NCI-H1694 treated with DMSO at 0.1 percent for 48 hours (cell line): ENCODE measurements around the gene EVC.
A peak's percentile ranks its signal among the peaks of the same experiment; 100 is the strongest.

Source experiments
- DNase-seq: peaks from one replicate; lab custom pipeline; 2025; lab: John Stamatoyannopoulos, UW

The EVC gene

DNA sequence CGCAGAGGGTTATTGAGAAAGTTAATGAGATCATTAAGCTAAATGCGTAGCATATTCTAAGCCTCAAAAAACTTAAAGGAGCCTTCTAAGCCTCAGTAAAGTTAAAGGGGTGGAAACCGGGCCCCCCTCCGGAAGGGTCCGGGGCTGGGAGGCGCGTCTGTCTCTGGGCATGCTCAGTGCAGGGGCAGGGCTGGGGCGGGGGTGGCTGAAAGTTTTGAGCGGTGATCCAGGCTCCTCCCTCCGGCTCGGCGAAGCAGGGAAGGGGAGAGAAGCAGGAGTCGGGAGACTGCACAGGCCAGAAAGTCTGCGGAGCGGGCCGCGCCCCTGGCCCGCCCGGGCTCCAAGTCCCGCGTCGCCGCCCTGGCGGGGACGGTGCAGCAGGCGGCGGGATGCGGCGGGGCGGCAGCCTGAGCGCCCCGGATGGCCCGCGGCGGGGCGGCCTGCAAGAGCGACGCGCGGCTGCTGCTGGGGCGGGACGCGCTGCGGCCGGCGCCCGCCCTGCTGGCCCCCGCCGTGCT, at the start of gene EVC:
TSS of gene EVC (plus strand) at position 241 of the 518 bp plus-strand sequence. CDS start at position 421, 180 bp downstream.
- peak; percentile 4 for DNase-seq

GRCh38 chr4:5661237-5661636, 49.8 kb upstream of the EVC start:
- DNase-seq: no peak

DNA sequence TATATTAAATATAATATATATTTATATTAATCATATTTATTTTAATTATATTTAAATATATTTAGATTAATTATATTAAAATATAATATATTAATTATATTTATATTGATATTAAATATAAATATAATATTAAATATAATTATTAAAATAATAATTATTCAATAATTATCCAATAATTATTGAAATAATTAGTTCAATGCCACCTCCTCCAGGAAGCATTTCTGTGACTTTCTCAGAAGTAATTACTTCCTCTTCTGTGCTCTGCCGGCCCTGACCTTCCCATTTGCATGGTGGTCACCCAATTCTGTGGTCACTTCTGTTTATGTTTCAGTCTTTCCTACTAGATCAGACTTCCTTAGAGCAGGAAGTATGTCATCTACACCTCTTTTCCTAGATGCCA, 48.4 kb upstream of the EVC start:
- DNase-seq: no peak

- no peak for DNase-seq
Measured at GRCh38 chr4:5664778-5665177, 46.2 kb upstream of the EVC start.

- no peak for DNase-seq
Measured at GRCh38 chr4:5666741-5667140, 44.3 kb upstream of the EVC start.

DNA sequence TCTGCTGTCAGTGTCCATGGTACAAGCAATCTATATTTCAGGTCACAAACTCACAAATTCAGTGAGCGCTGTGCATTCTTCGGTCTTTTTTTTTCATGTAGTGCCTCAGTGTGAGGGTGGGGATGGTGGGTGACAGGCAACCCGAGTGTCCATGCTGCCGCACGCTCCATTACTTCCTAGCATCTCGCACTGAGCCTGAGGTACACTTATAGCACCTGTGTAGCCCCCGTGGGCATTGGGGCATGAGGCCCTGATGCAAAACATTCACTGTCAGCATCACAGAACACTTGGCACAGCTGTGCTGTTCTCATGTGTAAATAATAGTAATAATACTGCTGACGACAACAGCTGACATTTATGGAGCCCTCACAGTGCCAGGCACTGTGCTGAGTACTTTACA, 34.2 kb upstream of the EVC start:
- DNase-seq: no peak

- no peak for DNase-seq
Measured at GRCh38 chr4:5678977-5679376, 32.0 kb upstream of the EVC start.

GRCh38 chr4:5683566-5683965, 27.4 kb upstream of the EVC start:
- DNase-seq: no peak

DNA sequence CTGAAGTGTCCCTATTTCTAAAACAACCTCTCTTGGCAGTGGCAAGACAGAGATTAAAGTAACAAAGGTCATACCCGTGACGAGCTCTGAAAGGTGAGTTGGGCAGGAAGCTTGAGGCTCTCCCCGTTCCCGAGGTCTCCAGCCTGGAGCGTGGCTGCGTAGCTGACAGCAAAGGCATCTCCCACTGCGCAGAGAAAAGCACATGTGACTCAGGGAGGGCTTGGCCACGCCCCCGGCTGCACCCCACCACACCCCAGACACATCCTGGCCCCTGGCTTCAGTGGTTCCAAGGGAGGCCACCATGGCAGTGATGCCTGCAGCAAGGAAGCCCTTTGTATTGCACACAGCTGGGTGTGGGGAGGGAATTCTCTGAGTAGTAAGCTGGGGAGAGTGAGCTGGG, 25.7 kb upstream of the EVC start:
- no peak for DNase-seq

DNA sequence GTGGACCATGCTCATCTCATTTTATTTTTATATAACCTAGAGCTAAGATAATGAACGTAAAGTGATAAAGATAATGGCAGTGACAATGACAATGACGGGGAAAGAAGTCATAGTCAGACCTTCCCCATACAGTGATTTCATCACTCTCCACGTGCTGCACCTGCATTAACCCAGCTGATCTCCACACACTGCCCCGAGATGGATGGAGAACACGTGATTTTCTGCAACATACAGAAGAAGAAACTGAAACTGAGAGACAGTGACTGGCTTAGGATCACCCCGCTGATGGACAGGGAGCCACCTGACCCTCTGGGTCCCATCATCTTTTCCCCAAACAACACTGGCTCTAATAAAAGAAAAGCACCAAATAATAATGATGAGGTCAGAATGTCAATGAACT, 24.7 kb upstream of the EVC start:
- no peak for DNase-seq

- DNase-seq: no peak
Measured at GRCh38 chr4:5689065-5689464, 21.9 kb upstream of the EVC start.

DNA sequence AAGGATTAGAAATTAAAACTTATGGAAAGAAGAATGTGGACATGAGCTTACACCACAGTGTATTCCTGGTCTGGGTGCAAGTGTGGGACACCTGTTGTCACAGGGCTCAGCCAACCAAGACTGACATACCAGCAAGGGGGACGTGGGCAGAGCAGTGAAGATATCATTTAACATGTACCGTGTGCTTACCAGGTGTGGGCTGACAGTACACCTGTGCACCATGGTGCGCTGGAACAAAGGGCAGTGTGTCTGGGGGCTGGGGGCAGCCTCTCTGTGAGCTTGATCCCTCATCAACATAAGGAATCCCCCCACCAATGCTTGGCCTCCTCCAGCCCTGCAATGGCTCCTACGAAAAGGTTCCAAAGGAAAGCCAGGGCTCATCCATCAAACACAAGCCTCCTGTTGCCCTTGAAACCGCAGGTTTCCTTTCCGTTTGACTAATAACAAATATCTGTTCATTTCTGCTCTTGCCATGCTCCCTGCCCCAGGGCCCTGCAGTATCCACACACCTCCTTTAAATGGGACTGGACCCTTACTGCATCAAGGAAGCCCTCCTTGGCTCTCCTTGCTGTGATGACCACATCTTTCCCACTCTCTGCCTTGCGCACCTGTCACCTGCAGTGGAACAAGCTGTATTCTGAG, 19.4 kb upstream of the EVC start:
- no peak for DNase-seq

GRCh38 chr4:5693871-5694270, 17.1 kb upstream of the EVC start:
- no peak for DNase-seq

GRCh38 chr4:5696341-5696740, 14.7 kb upstream of the EVC start:
- DNase-seq: no peak

DNA sequence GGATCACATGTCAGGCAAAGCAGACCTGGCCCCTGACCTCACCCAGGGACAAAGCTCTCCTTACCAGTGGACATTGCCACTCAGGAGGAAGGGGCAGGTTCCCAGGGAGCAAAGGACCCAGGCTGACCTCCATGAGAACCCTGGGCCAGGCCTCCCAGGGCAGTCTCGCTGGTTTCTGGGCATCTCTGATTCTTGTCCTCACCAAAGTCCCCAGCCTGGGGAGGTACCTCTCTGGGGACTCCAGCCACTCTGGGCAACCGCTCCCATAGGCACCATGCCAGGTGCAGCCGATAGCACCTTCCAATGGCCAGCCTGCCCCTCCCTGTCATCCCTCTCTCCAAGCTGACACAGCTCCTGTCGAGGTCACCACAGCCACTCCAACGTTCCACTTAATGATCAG, 10.5 kb upstream of the EVC start:
- DNase-seq: no peak

DNA sequence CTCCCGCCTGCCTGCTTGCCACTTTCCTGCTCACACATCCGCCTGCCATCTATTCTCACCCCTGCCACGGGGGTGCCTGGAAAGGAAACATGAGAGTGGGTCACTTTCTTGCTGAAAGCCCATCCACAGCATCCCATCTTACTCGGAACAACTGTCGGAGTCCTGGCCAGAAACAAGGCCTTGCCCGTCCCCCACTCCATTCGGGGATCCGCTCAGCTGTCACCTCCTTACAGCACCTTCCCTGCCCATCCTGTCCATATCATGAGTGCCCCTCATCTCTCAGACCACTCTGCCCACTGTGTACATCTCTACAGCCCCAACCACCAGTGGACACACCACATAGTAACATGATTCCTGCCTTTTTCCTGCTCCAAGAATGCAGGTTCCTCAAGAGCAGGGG, 9.0 kb upstream of the EVC start:
- DNase-seq: no peak

- no peak for DNase-seq
Measured at GRCh38 chr4:5703831-5704230, 7.2 kb upstream of the EVC start.

- no peak for DNase-seq
Measured at GRCh38 chr4:5704276-5704675, 6.7 kb upstream of the EVC start.

GRCh38 chr4:5705647-5706320, 5.2 kb upstream of the EVC start:
- no peak for DNase-seq

GRCh38 chr4:5706486-5707290, 4.3 kb upstream of the EVC start:
- no peak for DNase-seq

- no peak for DNase-seq
Measured at GRCh38 chr4:5707366-5707765, 3.6 kb upstream of the EVC start.

- DNase-seq: no peak
Measured at GRCh38 chr4:5707778-5708448, 3.1 kb upstream of the EVC start.
